Stimulated activated CD4-positive, alpha-beta T cell treated with anti-CD3 and anti-CD28 coated beads, Interleukin-12 subunit alpha, Interleukin-12 subunit beta, amount 100 ng/mL, for 24 hours (primary cell): ENCODE results near the gene MAPK8IP2.
A peak's percentile ranks its signal among the peaks of the same experiment; 100 is the strongest.
"Not testable (repeated sequence)": the region's sequence is repeated elsewhere in the genome, so short reads cannot be mapped to it uniquely, and the experiment has no call there.

ENCODE experiments used
- DNase-seq, 2 experiments: peaks; one replicate each; pipeline ENCODE4 v3.0.0-alpha.2; 2020; ENCODE audit warnings: low read depth in 2 of 2

The MAPK8IP2 gene

GRCh38 chr22:50612528-50613221 lies 12.1 kb downstream of the MAPK8IP2 start:
- no peak for DNase-seq

GRCh38 chr22:50613291-50613981 lies 12.8 kb downstream of the MAPK8IP2 start:
- no peak for DNase-seq

GRCh38 chr22:50614296-50614695 lies 13.7 kb downstream of the MAPK8IP2 start:
- DNase-seq: not testable (repeated sequence)

- peak in 1 of 2 experiments; percentile 61 for DNase-seq
Measured at GRCh38 chr22:50620593-50621355, 20.2 kb downstream of the MAPK8IP2 start.

GRCh38 chr22:50621356-50621880 lies 20.8 kb downstream of the MAPK8IP2 start:
- DNase-seq: no peak

- DNase-seq: no peak
Measured at GRCh38 chr22:50621948-50622722, 21.5 kb downstream of the MAPK8IP2 start.

- no peak for DNase-seq
Measured at GRCh38 chr22:50622723-50623327, 22.2 kb downstream of the MAPK8IP2 start.

GRCh38 chr22:50624347-50625130 lies 23.9 kb downstream of the MAPK8IP2 start:
- DNase-seq: no peak

GRCh38 chr22:50625131-50625567 lies 24.6 kb downstream of the MAPK8IP2 start:
- no peak for DNase-seq

GRCh38 chr22:50625568-50626313 lies 25.1 kb downstream of the MAPK8IP2 start:
- no peak for DNase-seq

- no peak for DNase-seq
Measured at GRCh38 chr22:50626314-50626849, 25.8 kb downstream of the MAPK8IP2 start.

- DNase-seq: no peak
Measured at GRCh38 chr22:50626850-50627641, 26.5 kb downstream of the MAPK8IP2 start.

GRCh38 chr22:50627642-50628542 lies 27.3 kb downstream of the MAPK8IP2 start, which contains the start of gene ARSA:
TSS of gene ARSA (minus strand) at chr22:50628152. CDS start at chr22:50627779, 373 bp downstream.
- DNase-seq: peak; percentile 60 to 62

- peak in 1 of 2 experiments; percentile 17 for DNase-seq
Measured at GRCh38 chr22:50628543-50629134, 28.0 kb downstream of the MAPK8IP2 start.

- DNase-seq: no peak
Measured at GRCh38 chr22:50630376-50630775, 29.8 kb downstream of the MAPK8IP2 start.

- DNase-seq: no peak
Measured at GRCh38 chr22:50633086-50633485, 32.5 kb downstream of the MAPK8IP2 start.

- no peak for DNase-seq
Measured at GRCh38 chr22:50633771-50634170, 33.2 kb downstream of the MAPK8IP2 start.
